ENCODE results near the gene ITGB7. TPM values are rescaled to one million over a fixed set of nuclear protein-coding genes. Genes with fewer than 3 reads are reported as not detected.

ITGB7 gene
- total RNA-seq, 1 donor from 2014 or later = 1.6 TPM

GRCh38 chr12:53217931-53218307 lies 10.9 kb upstream of the ITGB7 start:
- H3K36me3 ChIP-seq (ENCODE audit: control insufficient read depth in 3 of 3, insufficient read depth in 3 of 3, low read length in 3 of 3) = peaks cover 9 to 23% (median 17%) of the 10 kb centered on the region in 3 donors
- peaks cover 67 to 78% (median 70%) of the 10 kb centered on the region in 3 donors for H3K4me1 ChIP-seq (ENCODE audit: control insufficient read depth in 3 of 3, insufficient read depth in 3 of 3, low read length in 3 of 3)
- peak overlapping the region in 1 of 3 donors; percentile 66 for H3K9ac ChIP-seq (ENCODE audit: low read depth in 1 of 3, low read length in 3 of 3)

GRCh38 chr12:53217051-53217930 lies 10.2 kb upstream of the ITGB7 start:
- peaks cover 12 to 29% (median 24%) of the 10 kb centered on the region in 3 donors for H3K36me3 ChIP-seq (ENCODE audit: control insufficient read depth in 3 of 3, insufficient read depth in 3 of 3, low read length in 3 of 3)
- H3K9ac ChIP-seq (ENCODE audit: low read depth in 1 of 3, low read length in 3 of 3) = peak overlapping the region; percentile 14 to 66 (median 33)
- peaks cover 63 to 72% (median 64%) of the 10 kb centered on the region in 3 donors for H3K4me1 ChIP-seq (ENCODE audit: control insufficient read depth in 3 of 3, insufficient read depth in 3 of 3, low read length in 3 of 3)
- H3K4me3 ChIP-seq (ENCODE audit: low read length in 3 of 3) = peak overlapping the region; percentile 52 to 58 (median 55)
- no peaks in the 10 kb centered on the region for H3K9me3 ChIP-seq (ENCODE audit: control insufficient read depth in 3 of 3, low read length in 3 of 3)
- H3K27ac ChIP-seq (ENCODE audit: low read depth, low read length) = peak overlapping the region; percentile 56
- no peaks in the 10 kb centered on the region for H3K27me3 ChIP-seq (ENCODE audit: control insufficient read depth in 3 of 3, insufficient read depth in 3 of 3, low read length in 3 of 3)

More at GRCh38 chr12:53217931-53218307, 10.9 kb upstream of the ITGB7 start:
- peak overlapping the region; percentile 56 for H3K27ac ChIP-seq (ENCODE audit: low read depth, low read length)
- H3K9me3 ChIP-seq (ENCODE audit: control insufficient read depth in 3 of 3, low read length in 3 of 3) = no peaks in the 10 kb centered on the region
- H3K27me3 ChIP-seq (ENCODE audit: control insufficient read depth in 3 of 3, insufficient read depth in 3 of 3, low read length in 3 of 3) = no peaks in the 10 kb centered on the region
- H3K4me3 ChIP-seq (ENCODE audit: low read length in 3 of 3) = peak overlapping the region; percentile 52 to 58 (median 55)

- Histone ChIP-seq H3K9ac (ENCODE audit: low read depth in 1 of 3, low read length in 3 of 3) (peak overlapping the region in 1 of 3 donors; percentile 11), H3K27ac (ENCODE audit: low read depth, low read length) (no peak overlapping the region), H3K4me1 (ENCODE audit: control insufficient read depth in 3 of 3, insufficient read depth in 3 of 3, low read length in 3 of 3) (peaks cover 56 to 62% (median 56%) of the 10 kb centered on the region in 3 donors), H3K9me3 (ENCODE audit: control insufficient read depth in 3 of 3, low read length in 3 of 3) (no peaks in the 10 kb centered on the region), H3K36me3 (ENCODE audit: control insufficient read depth in 3 of 3, insufficient read depth in 3 of 3, low read length in 3 of 3) (peaks cover 26 to 45% (median 37%) of the 10 kb centered on the region in 3 donors), H3K27me3 (ENCODE audit: control insufficient read depth in 3 of 3, insufficient read depth in 3 of 3, low read length in 3 of 3) (no peaks in the 10 kb centered on the region), H3K4me3 (ENCODE audit: low read length in 3 of 3) (no peak overlapping the region)
These were observed 8.4 kb upstream of the ITGB7 start for GRCh38 chr12:53215497-53215896.

GRCh38 chr12:53214687-53215455 lies 7.8 kb upstream of the ITGB7 start:
- H3K9ac ChIP-seq (ENCODE audit: low read depth in 1 of 3, low read length in 3 of 3) = peak overlapping the region in 1 of 3 donors; percentile 45
- peak overlapping the region in 1 of 3 donors; percentile 29 for H3K4me3 ChIP-seq (ENCODE audit: low read length in 3 of 3)
- no peak overlapping the region for H3K27ac ChIP-seq (ENCODE audit: low read depth, low read length)
- H3K9me3 ChIP-seq (ENCODE audit: control insufficient read depth in 3 of 3, low read length in 3 of 3) = no peaks in the 10 kb centered on the region
- no peaks in the 10 kb centered on the region for H3K27me3 ChIP-seq (ENCODE audit: control insufficient read depth in 3 of 3, insufficient read depth in 3 of 3, low read length in 3 of 3)
- peaks cover 54 to 59% (median 56%) of the 10 kb centered on the region in 3 donors for H3K4me1 ChIP-seq (ENCODE audit: control insufficient read depth in 3 of 3, insufficient read depth in 3 of 3, low read length in 3 of 3)
- H3K36me3 ChIP-seq (ENCODE audit: control insufficient read depth in 3 of 3, insufficient read depth in 3 of 3, low read length in 3 of 3) = peaks cover 29 to 49% (median 37%) of the 10 kb centered on the region in 3 donors

- Histone ChIP-seq H3K36me3 (ENCODE audit: control insufficient read depth in 3 of 3, insufficient read depth in 3 of 3, low read length in 3 of 3) (peaks cover 29 to 49% (median 37%) of the 10 kb centered on the region in 3 donors), H3K9me3 (ENCODE audit: control insufficient read depth in 3 of 3, low read length in 3 of 3) (no peaks in the 10 kb centered on the region), H3K4me3 (ENCODE audit: low read length in 3 of 3) (peak overlapping the region in 1 of 3 donors; percentile 29), H3K27me3 (ENCODE audit: control insufficient read depth in 3 of 3, insufficient read depth in 3 of 3, low read length in 3 of 3) (no peaks in the 10 kb centered on the region), H3K4me1 (ENCODE audit: control insufficient read depth in 3 of 3, insufficient read depth in 3 of 3, low read length in 3 of 3) (peaks cover 49 to 55% (median 50%) of the 10 kb centered on the region in 3 donors), H3K27ac (ENCODE audit: low read depth, low read length) (no peak overlapping the region), H3K9ac (ENCODE audit: low read depth in 1 of 3, low read length in 3 of 3) (peak overlapping the region in 1 of 3 donors; percentile 45)
These were observed 7.2 kb upstream of the ITGB7 start for GRCh38 chr12:53214221-53214620.

GRCh38 chr12:53213348-53213747 lies 6.3 kb upstream of the ITGB7 start:
- H3K27me3 ChIP-seq (ENCODE audit: control insufficient read depth in 3 of 3, insufficient read depth in 3 of 3, low read length in 3 of 3) = no peaks in the 10 kb centered on the region
- H3K36me3 ChIP-seq (ENCODE audit: control insufficient read depth in 3 of 3, insufficient read depth in 3 of 3, low read length in 3 of 3) = peaks cover 29 to 49% (median 37%) of the 10 kb centered on the region in 3 donors
- H3K9ac ChIP-seq (ENCODE audit: low read depth in 1 of 3, low read length in 3 of 3) = peak overlapping the region in 1 of 3 donors; percentile 45
- peaks cover 51 to 61% (median 53%) of the 10 kb centered on the region in 3 donors for H3K4me1 ChIP-seq (ENCODE audit: control insufficient read depth in 3 of 3, insufficient read depth in 3 of 3, low read length in 3 of 3)
- H3K27ac ChIP-seq (ENCODE audit: low read depth, low read length) = no peak overlapping the region
- no peak overlapping the region for H3K4me3 ChIP-seq (ENCODE audit: low read length in 3 of 3)
- no peaks in the 10 kb centered on the region for H3K9me3 ChIP-seq (ENCODE audit: control insufficient read depth in 3 of 3, low read length in 3 of 3)

GRCh38 chr12:53212931-53213330 lies 5.9 kb upstream of the ITGB7 start:
- Histone ChIP-seq H3K27me3 (ENCODE audit: control insufficient read depth in 3 of 3, insufficient read depth in 3 of 3, low read length in 3 of 3) (no peaks in the 10 kb centered on the region), H3K36me3 (ENCODE audit: control insufficient read depth in 3 of 3, insufficient read depth in 3 of 3, low read length in 3 of 3) (peaks cover 29 to 49% (median 37%) of the 10 kb centered on the region in 3 donors), H3K27ac (ENCODE audit: low read depth, low read length) (no peak overlapping the region), H3K4me1 (ENCODE audit: control insufficient read depth in 3 of 3, insufficient read depth in 3 of 3, low read length in 3 of 3) (peaks cover 50 to 63% (median 50%) of the 10 kb centered on the region in 3 donors), H3K9me3 (ENCODE audit: control insufficient read depth in 3 of 3, low read length in 3 of 3) (no peaks in the 10 kb centered on the region), H3K9ac (ENCODE audit: low read depth in 1 of 3, low read length in 3 of 3) (peak overlapping the region in 1 of 3 donors; percentile 40), H3K4me3 (ENCODE audit: low read length in 3 of 3) (no peak overlapping the region)

- no peak overlapping the region for H3K27ac ChIP-seq (ENCODE audit: low read depth, low read length)
- H3K4me3 ChIP-seq (ENCODE audit: low read length in 3 of 3) = no peak overlapping the region
- H3K9ac ChIP-seq (ENCODE audit: low read depth in 1 of 3, low read length in 3 of 3) = no peak overlapping the region
- H3K36me3 ChIP-seq (ENCODE audit: control insufficient read depth in 3 of 3, insufficient read depth in 3 of 3, low read length in 3 of 3) = peaks cover 29 to 49% (median 37%) of the 10 kb centered on the region in 3 donors
- H3K9me3 ChIP-seq (ENCODE audit: control insufficient read depth in 3 of 3, low read length in 3 of 3) = no peaks in the 10 kb centered on the region
- H3K4me1 ChIP-seq (ENCODE audit: control insufficient read depth in 3 of 3, insufficient read depth in 3 of 3, low read length in 3 of 3) = peaks cover 38 to 58% (median 39%) of the 10 kb centered on the region in 3 donors
- H3K27me3 ChIP-seq (ENCODE audit: control insufficient read depth in 3 of 3, insufficient read depth in 3 of 3, low read length in 3 of 3) = no peaks in the 10 kb centered on the region
These were observed 4.7 kb upstream of the ITGB7 start for GRCh38 chr12:53211476-53212381.

- H3K9me3 ChIP-seq (ENCODE audit: control insufficient read depth in 3 of 3, low read length in 3 of 3) = no peaks in the 10 kb centered on the region
- H3K36me3 ChIP-seq (ENCODE audit: control insufficient read depth in 3 of 3, insufficient read depth in 3 of 3, low read length in 3 of 3) = peaks cover 29 to 49% (median 37%) of the 10 kb centered on the region in 3 donors
- no peak overlapping the region for H3K27ac ChIP-seq (ENCODE audit: low read depth, low read length)
- H3K4me1 ChIP-seq (ENCODE audit: control insufficient read depth in 3 of 3, insufficient read depth in 3 of 3, low read length in 3 of 3) = peaks cover 32 to 57% (median 38%) of the 10 kb centered on the region in 3 donors
- no peak overlapping the region for H3K9ac ChIP-seq (ENCODE audit: low read depth in 1 of 3, low read length in 3 of 3)
- no peaks in the 10 kb centered on the region for H3K27me3 ChIP-seq (ENCODE audit: control insufficient read depth in 3 of 3, insufficient read depth in 3 of 3, low read length in 3 of 3)
- no peak overlapping the region for H3K4me3 ChIP-seq (ENCODE audit: low read length in 3 of 3)
These were observed 3.8 kb upstream of the ITGB7 start for GRCh38 chr12:53210843-53211242.
